HCT116 (cell line): Measurements from ENCODE around the gene PPM1H. TPM values are rescaled to one million over a fixed set of nuclear protein-coding genes. Genes with fewer than 3 reads are reported as not detected.

ENCODE experiments used
- ATAC-seq: fragments of 200-7000 bp; cut with Tn5 transposase; 2 replicates; pipeline ENCODE4 v1.9.1; 2020; ENCODE audit warnings: mild to moderate bottlenecking, moderate library complexity
- BruUV-seq: library from RNA; stranded (reverse); fragments of 400-500 nt; replicated peaks from 2 replicates; lab custom pipeline; 2021; lab: Mats Ljungman, UMichigan
- CTCF ChIA-PET: fragments of 300-600 bp; sonication (Branson Sonifier 250); formaldehyde crosslinking; loops from one replicate; lab custom pipeline; 2021; ENCODE audit warnings: antibody characterized with exemption; lab: Charles Lee
- POLR2A ChIA-PET: fragments of 300-600, 350-600 bp; sonication (Branson Sonifier 250); formaldehyde crosslinking; loops from one replicate; lab custom pipeline; 2021; ENCODE audit warnings: antibody characterized with exemption; lab: Charles Lee
- RAD21 ChIA-PET, 2 experiments: fragments of 300-600 bp; sonication (Branson Sonifier 250); formaldehyde crosslinking; loops; one replicate each; lab custom pipeline; 2023; ENCODE audit warnings: low total read pairs in 2 of 2; ENCODE audit not compliant: uncharacterized antibody in 2 of 2, unreplicated experiment in 2 of 2, low non-redundant PET in 1 of 2; lab: Charles Lee
- DNase-seq: peaks from one replicate; pipeline ENCODE4 v3.0.0-alpha.2; 2010; ENCODE audit warnings: low read depth, low spot score
- H2AFZ ChIP-seq: fragments of 200-600 bp; shearing (Covaris generic), sonication (generic); 2 replicates; pipeline ENCODE4 v1.6.1; 2017; ENCODE audit warnings: low read depth, mixed run types, mixed read lengths, antibody characterized with exemption, low read length; ENCODE audit not compliant: poor library complexity, severe bottlenecking
- H3K27ac ChIP-seq: 2 replicates; pipeline ENCODE4 v1.5.1; 2012; ENCODE audit warnings: low read depth, low read length
- H3K27me3 ChIP-seq: fragments of 200-600 bp; sonication (generic); 2 replicates; pipeline ENCODE4 v1.6.1; 2016; ENCODE audit warnings: mixed run types, low read length, mixed read lengths; ENCODE audit not compliant: insufficient read depth
- H3K36me3 ChIP-seq, 2 experiments: fragments of 200-500 bp in 1 of 2; fragments of 200-600 bp in 1 of 2; sonication (Bioruptor generic) in 1 of 2; sonication (generic) in 1 of 2; 2 replicates each; pipeline versions ENCODE4 v1.5.1 to v1.6.1; 2014 to 2016; ENCODE audit warnings: low read length in 2 of 2, inconsistent platforms in 1 of 2, mixed read lengths in 1 of 2, mixed run types in 1 of 2; ENCODE audit not compliant: insufficient read depth in 2 of 2, control insufficient read depth in 1 of 2
- H3K4me1 ChIP-seq, 2 experiments: fragments of 200-600 bp in 1 of 2; sonication (generic) in 1 of 2; 2 replicates each; pipeline versions ENCODE4 v1.5.1 to v1.6.1; 2012 to 2017; ENCODE audit warnings: low read length in 2 of 2, inconsistent platforms in 1 of 2, mild to moderate bottlenecking in 1 of 2, mixed read lengths in 1 of 2, mixed run types in 1 of 2, moderate library complexity in 1 of 2; ENCODE audit not compliant: insufficient read depth in 2 of 2, control insufficient read depth in 1 of 2
- H3K4me2 ChIP-seq: fragments of 200-600 bp; sonication (generic); 2 replicates; pipeline ENCODE4 v1.6.1; 2017; ENCODE audit warnings: mixed run types, low read length, mixed read lengths
- H3K4me3 ChIP-seq, 2 experiments: fragments of 200-600 bp in 1 of 2; sonication (generic) in 1 of 2; replicated peaks in 1 of 2; 2 replicates each; pipeline ENCODE4 v1.5.1; 2011 to 2016; ENCODE audit warnings: low read length in 2 of 2, control low read depth in 1 of 2, low read depth in 1 of 2, mild to moderate bottlenecking in 1 of 2, mixed read lengths in 1 of 2, mixed run types in 1 of 2
- H3K79me2 ChIP-seq: fragments of 200-600 bp; sonication (generic); 2 replicates; pipeline ENCODE4 v1.6.1; 2017; ENCODE audit warnings: mild to moderate bottlenecking, mixed run types, low read length, moderate library complexity, mixed read lengths; ENCODE audit not compliant: insufficient read depth
- H3K9ac ChIP-seq: fragments of 200-600 bp; sonication (generic); 2 replicates; pipeline ENCODE4 v1.6.1; 2016; ENCODE audit warnings: low read length, mixed read lengths
- H3K9me2 ChIP-seq: fragments of 200-600 bp; sonication (generic), shearing (Covaris generic); 2 replicates; pipeline ENCODE4 v1.6.1; 2017; ENCODE audit warnings: mixed run types, mild to moderate bottlenecking, moderate library complexity; ENCODE audit not compliant: insufficient read depth
- H3K9me3 ChIP-seq, 2 experiments: fragments of 200-500 bp in 1 of 2; fragments of 200-600 bp in 1 of 2; sonication (Bioruptor generic) in 1 of 2; sonication (generic) in 1 of 2; 2 replicates each; pipeline ENCODE4 v1.6.1; 2014 to 2017; ENCODE audit warnings: low read length in 2 of 2, mixed read lengths in 2 of 2, inconsistent platforms in 1 of 2, low read depth in 1 of 2, mild to moderate bottlenecking in 1 of 2, mixed run types in 1 of 2, moderate library complexity in 1 of 2; ENCODE audit not compliant: control insufficient read depth in 1 of 2, insufficient read depth in 1 of 2
- H4K20me1 ChIP-seq: fragments of 200-600 bp; sonication (generic), shearing (Covaris generic); 2 replicates; pipeline ENCODE4 v1.6.1; 2017; ENCODE audit warnings: mixed run types, mild to moderate bottlenecking, moderate library complexity; ENCODE audit not compliant: insufficient read depth
- CBX3 ChIP-seq: IDR thresholded peaks from 2 replicates; pipeline ENCODE4 v1.6.1; 2012; ENCODE audit warnings: low read depth
- CEBPB ChIP-seq: IDR thresholded peaks from 2 replicates; pipeline ENCODE4 v1.6.1; 2012; ENCODE audit warnings: low read depth
- EZH2 ChIP-seq: fragments of 200-600 bp; sonication (generic); IDR thresholded peaks from 2 replicates; pipeline ENCODE4 v1.6.1; 2017; ENCODE audit warnings: antibody characterized with exemption, mixed run types
- EZH2phosphoT487 ChIP-seq: fragments of 200-600 bp; IDR thresholded peaks from 2 replicates; pipeline ENCODE4 v1.6.1; 2018; ENCODE audit warnings: antibody characterized with exemption, borderline replicate concordance
- FOSL1 ChIP-seq: IDR thresholded peaks from 2 replicates; pipeline ENCODE4 v1.6.1; 2012; ENCODE audit warnings: low read depth
- JUND ChIP-seq: IDR thresholded peaks from 2 replicates; pipeline ENCODE4 v1.6.1; 2012
- POLR2A ChIP-seq: IDR thresholded peaks from 2 replicates; pipeline ENCODE4 v1.7.0; 2011; ENCODE audit warnings: borderline replicate concordance; ENCODE audit not compliant: insufficient read depth, insufficient read length; ENCODE audit errors: extremely low read depth
- POLR2AphosphoS5 ChIP-seq: IDR thresholded peaks from 2 replicates; pipeline ENCODE4 v1.6.1; 2011; ENCODE audit warnings: mild to moderate bottlenecking, low read depth, low read length, moderate library complexity
- RAD21 ChIP-seq: IDR thresholded peaks from 2 replicates; pipeline ENCODE4 v1.6.1; 2012; ENCODE audit warnings: low read depth, mild to moderate bottlenecking
- SIN3A ChIP-seq: IDR thresholded peaks from 2 replicates; pipeline ENCODE4 v1.6.1; 2012; ENCODE audit warnings: low read depth
- SP1 ChIP-seq: IDR thresholded peaks from 2 replicates; pipeline ENCODE4 v1.6.1; 2012; ENCODE audit warnings: low read depth
- ZNF274 ChIP-seq: fragments of 200-500 bp; sonication (Bioruptor generic); IDR thresholded peaks from 2 replicates; pipeline ENCODE4 v1.6.1; 2014; ENCODE audit warnings: mild to moderate bottlenecking, low read depth, low read length, inconsistent platforms
- intact Hi-C: fragments of 100-400 bp; cut with micrococcal nuclease; formaldehyde crosslinking; loops from 2 replicates; pipeline ENCODE4 v1.10.0; 2022
- total RNA-seq: library from RNA; stranded (reverse); gene quantifications from one replicate; pipeline ENCODE4 v1.2.1, GENCODE V29; 2021; ENCODE audit not compliant: unreplicated experiment
- TF ChIP-seq, protein P1 (sequence below): IDR thresholded peaks from 2 replicates; pipeline ENCODE4 v1.6.1; 2012
- TF ChIP-seq, protein P2 (sequence below): IDR thresholded peaks from 2 replicates; pipeline ENCODE4 v1.6.1; 2012; ENCODE audit warnings: low read depth
- TF ChIP-seq, protein P3 (sequence below), 3 experiments: fragments of 200-600 bp in 1 of 3; sonication (generic) in 1 of 3; IDR thresholded peaks in 2 of 3; conservative IDR thresholded peaks in 1 of 3; 2 replicates each; pipeline ENCODE4 v1.5.1; 2012 to 2017; ENCODE audit warnings: low read depth in 2 of 3, low read length in 2 of 3, antibody characterized with exemption in 1 of 3, borderline replicate concordance in 1 of 3, control low read depth in 1 of 3, mild to moderate bottlenecking in 1 of 3, mixed read lengths in 1 of 3, mixed run types in 1 of 3, moderate library complexity in 1 of 3; ENCODE audit not compliant: insufficient read depth in 1 of 3

The PPM1H gene
- total RNA-seq, 1 experiment from 2014 or later = 8.0 TPM

DNA sequence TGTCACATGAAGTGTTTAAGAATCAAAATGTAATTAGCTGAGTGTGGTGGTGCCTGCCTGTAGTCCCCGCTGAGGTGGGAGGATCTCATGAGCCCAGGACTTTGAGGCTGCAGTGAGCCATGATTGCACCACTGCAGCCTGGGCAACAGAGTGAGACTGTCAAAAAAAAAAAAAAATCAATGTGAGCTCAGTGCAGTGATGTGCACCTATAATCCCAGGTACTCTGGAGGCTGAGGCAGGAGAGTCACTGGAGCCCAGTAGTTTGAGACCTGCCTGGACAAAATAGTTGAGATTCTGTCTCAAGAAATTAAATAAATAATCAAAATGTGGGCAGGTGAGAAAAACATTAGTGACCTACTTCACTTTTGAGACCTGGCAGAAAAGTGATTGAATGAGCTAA, 328.3 kb downstream of the PPM1H start:
- ATAC-seq = no peak
- no TSS peak for BruUV-seq
- Histone ChIP-seq H3K4me1 (peaks cover 8 to 27% of the 10 kb centered on the region in 2 experiments), H2AFZ (no peak overlapping the region), H3K9me2 (no peaks in the 10 kb centered on the region), H4K20me1 (no peaks in the 10 kb centered on the region), H3K27ac (no peak overlapping the region), H3K4me3 (no peak overlapping the region), H3K4me2 (no peak overlapping the region), H3K27me3 (no peaks in the 10 kb centered on the region), H3K9ac (no peak overlapping the region), H3K36me3 (no peaks in the 10 kb centered on the region), H3K79me2 (peaks cover 26% of the 10 kb centered on the region), H3K9me3 (no peaks in the 10 kb centered on the region)
- ChIA-PET RAD21 (no interaction called here), CTCF (interaction anchor here (1.7 kb wide), 1 partner anchor 187 kb away, joined by 6 read pairs; no protein-coding TSS in a partner anchor), POLR2A (interaction anchor here (1.5 kb wide), 1 partner anchor 25 kb away, joined by 3 read pairs; no protein-coding TSS in a partner anchor)
- TF ChIP-seq FOSL1 (no peak), POLR2A (no peak), RAD21 (no peak), CBX3 (no peak), CEBPB (no peak), ZNF274 (no peak), POLR2AphosphoS5 (no peak), EZH2 (no peak), SIN3A (no peak), SP1 (no peak), EZH2phosphoT487 (no peak), JUND (no peak)
- TF ChIP-seq, protein P1, sequence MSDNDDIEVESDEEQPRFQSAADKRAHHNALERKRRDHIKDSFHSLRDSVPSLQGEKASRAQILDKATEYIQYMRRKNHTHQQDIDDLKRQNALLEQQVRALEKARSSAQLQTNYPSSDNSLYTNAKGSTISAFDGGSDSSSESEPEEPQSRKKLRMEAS = no peak
- TF ChIP-seq, protein P2, sequence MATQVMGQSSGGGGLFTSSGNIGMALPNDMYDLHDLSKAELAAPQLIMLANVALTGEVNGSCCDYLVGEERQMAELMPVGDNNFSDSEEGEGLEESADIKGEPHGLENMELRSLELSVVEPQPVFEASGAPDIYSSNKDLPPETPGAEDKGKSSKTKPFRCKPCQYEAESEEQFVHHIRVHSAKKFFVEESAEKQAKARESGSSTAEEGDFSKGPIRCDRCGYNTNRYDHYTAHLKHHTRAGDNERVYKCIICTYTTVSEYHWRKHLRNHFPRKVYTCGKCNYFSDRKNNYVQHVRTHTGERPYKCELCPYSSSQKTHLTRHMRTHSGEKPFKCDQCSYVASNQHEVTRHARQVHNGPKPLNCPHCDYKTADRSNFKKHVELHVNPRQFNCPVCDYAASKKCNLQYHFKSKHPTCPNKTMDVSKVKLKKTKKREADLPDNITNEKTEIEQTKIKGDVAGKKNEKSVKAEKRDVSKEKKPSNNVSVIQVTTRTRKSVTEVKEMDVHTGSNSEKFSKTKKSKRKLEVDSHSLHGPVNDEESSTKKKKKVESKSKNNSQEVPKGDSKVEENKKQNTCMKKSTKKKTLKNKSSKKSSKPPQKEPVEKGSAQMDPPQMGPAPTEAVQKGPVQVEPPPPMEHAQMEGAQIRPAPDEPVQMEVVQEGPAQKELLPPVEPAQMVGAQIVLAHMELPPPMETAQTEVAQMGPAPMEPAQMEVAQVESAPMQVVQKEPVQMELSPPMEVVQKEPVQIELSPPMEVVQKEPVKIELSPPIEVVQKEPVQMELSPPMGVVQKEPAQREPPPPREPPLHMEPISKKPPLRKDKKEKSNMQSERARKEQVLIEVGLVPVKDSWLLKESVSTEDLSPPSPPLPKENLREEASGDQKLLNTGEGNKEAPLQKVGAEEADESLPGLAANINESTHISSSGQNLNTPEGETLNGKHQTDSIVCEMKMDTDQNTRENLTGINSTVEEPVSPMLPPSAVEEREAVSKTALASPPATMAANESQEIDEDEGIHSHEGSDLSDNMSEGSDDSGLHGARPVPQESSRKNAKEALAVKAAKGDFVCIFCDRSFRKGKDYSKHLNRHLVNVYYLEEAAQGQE = no peak
- TF ChIP-seq, protein P3, sequence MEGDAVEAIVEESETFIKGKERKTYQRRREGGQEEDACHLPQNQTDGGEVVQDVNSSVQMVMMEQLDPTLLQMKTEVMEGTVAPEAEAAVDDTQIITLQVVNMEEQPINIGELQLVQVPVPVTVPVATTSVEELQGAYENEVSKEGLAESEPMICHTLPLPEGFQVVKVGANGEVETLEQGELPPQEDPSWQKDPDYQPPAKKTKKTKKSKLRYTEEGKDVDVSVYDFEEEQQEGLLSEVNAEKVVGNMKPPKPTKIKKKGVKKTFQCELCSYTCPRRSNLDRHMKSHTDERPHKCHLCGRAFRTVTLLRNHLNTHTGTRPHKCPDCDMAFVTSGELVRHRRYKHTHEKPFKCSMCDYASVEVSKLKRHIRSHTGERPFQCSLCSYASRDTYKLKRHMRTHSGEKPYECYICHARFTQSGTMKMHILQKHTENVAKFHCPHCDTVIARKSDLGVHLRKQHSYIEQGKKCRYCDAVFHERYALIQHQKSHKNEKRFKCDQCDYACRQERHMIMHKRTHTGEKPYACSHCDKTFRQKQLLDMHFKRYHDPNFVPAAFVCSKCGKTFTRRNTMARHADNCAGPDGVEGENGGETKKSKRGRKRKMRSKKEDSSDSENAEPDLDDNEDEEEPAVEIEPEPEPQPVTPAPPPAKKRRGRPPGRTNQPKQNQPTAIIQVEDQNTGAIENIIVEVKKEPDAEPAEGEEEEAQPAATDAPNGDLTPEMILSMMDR (IDR thresholded peaks at IDR 0.05 in 2 of 3, conservative IDR thresholded peaks at IDR 0.05 in 1 of 3; ENCODE audit: borderline replicate concordance in 1 of 3, insufficient read depth in 1 of 3, low read depth in 2 of 3, low read length in 2 of 3) = no peak
- intact Hi-C loops = loop anchor here (10.0 kb wide), 1 partner anchor 342 kb away; the partner anchor contains the start of gene USP15
- DNase-seq = no peak
